SK-N-SH (cell line): Measurements from ENCODE around the gene NAV1. TPM values are rescaled to one million over a fixed set of nuclear protein-coding genes. Genes with fewer than 3 reads are reported as not detected.

ENCODE experiments used
- CTCF ChIA-PET: fragments of 300-600, 350-600 bp; formaldehyde crosslinking; extraction: SDS; loops from one replicate; lab custom pipeline; 2021; lab: Yijun Ruan, JAX
- POLR2A ChIA-PET: fragments of 350-600 bp; sonication (Branson Sonifier 250); formaldehyde crosslinking; extraction: SDS; loops from one replicate; lab custom pipeline; 2020; ENCODE audit warnings: antibody characterized with exemption, inconsistent platforms; lab: Yijun Ruan, JAX
- DNase-seq: peaks from one replicate; pipeline ENCODE4 v3.0.0; 2012
- H2AFZ ChIP-seq: fragments of 200-600 bp; sonication (generic); 2 replicates; pipeline ENCODE4 v1.8.1; 2016; ENCODE audit warnings: antibody characterized with exemption, mild to moderate bottlenecking, low read depth
- H3F3A ChIP-seq: fragments of 200-600 bp; sonication (generic); replicated peaks from 2 replicates; pipeline ENCODE3; 2016; ENCODE audit warnings: antibody characterized with exemption, mild to moderate bottlenecking; ENCODE audit not compliant: insufficient read depth
- H3K27ac ChIP-seq, 2 experiments: fragments of 200-500 bp in 1 of 2; fragments of 200-600 bp in 1 of 2; sonication (Bioruptor generic) in 1 of 2; sonication (generic), shearing (Covaris generic) in 1 of 2; 2 replicates each; pipeline versions ENCODE4 v1.5.1 to v1.6.1; 2014 to 2016; ENCODE audit warnings: low read depth in 2 of 2, inconsistent platforms in 1 of 2, low read length in 1 of 2, mild to moderate bottlenecking in 1 of 2, mixed read lengths in 1 of 2
- H3K27me3 ChIP-seq: fragments of 200-600 bp; sonication (generic), shearing (Covaris generic); 2 replicates; pipeline ENCODE4 v1.6.1; 2016; ENCODE audit warnings: mixed run types; ENCODE audit not compliant: insufficient read depth
- H3K36me3 ChIP-seq, 2 experiments: fragments of 200-500 bp in 1 of 2; fragments of 200-600 bp in 1 of 2; sonication (Bioruptor generic) in 1 of 2; sonication (generic) in 1 of 2; replicated peaks in 1 of 2; 2 replicates each; pipeline versions ENCODE3 to v1.5.1; 2014 to 2016; ENCODE audit warnings: low read length in 1 of 2, mild to moderate bottlenecking in 1 of 2; ENCODE audit not compliant: insufficient read depth in 2 of 2, control insufficient read depth in 1 of 2
- H3K4me1 ChIP-seq, 2 experiments: fragments of 200-500 bp in 1 of 2; fragments of 200-600 bp in 1 of 2; sonication (Bioruptor generic) in 1 of 2; sonication (generic), shearing (Covaris generic) in 1 of 2; 2 replicates each; pipeline versions ENCODE4 v1.5.1 to v1.6.1; 2014 to 2016; ENCODE audit warnings: low read depth in 1 of 2, low read length in 1 of 2, mixed run types in 1 of 2; ENCODE audit not compliant: insufficient read depth in 2 of 2, control insufficient read depth in 1 of 2
- H3K4me2 ChIP-seq: fragments of 200-600 bp; sonication (generic), shearing (Covaris generic); 2 replicates; pipeline ENCODE4 v1.6.1; 2017; ENCODE audit warnings: mixed run types
- H3K4me3 ChIP-seq, 2 experiments: fragments of 200-500 bp in 1 of 2; fragments of 200-600 bp in 1 of 2; sonication (Bioruptor generic) in 1 of 2; sonication (generic), shearing (Covaris generic) in 1 of 2; 2 replicates each; pipeline versions ENCODE4 v1.5.1 to v1.8.1; 2014 to 2016; ENCODE audit warnings: low read depth in 2 of 2, inconsistent platforms in 1 of 2, low read length in 1 of 2, mild to moderate bottlenecking in 1 of 2, mixed read lengths in 1 of 2, moderate library complexity in 1 of 2
- H3K79me2 ChIP-seq: fragments of 200-600 bp; sonication (generic); 2 replicates; pipeline ENCODE4 v1.8.1; 2017; ENCODE audit warnings: mild to moderate bottlenecking; ENCODE audit not compliant: insufficient read depth
- H3K9ac ChIP-seq: fragments of 200-600 bp; sonication (generic); 2 replicates; pipeline ENCODE4 v1.6.1; 2017; ENCODE audit warnings: mixed run types
- H3K9me2 ChIP-seq: fragments of 200-600 bp; sonication (generic); 2 replicates; pipeline ENCODE4 v1.6.1; 2017; ENCODE audit warnings: mixed run types
- H3K9me3 ChIP-seq: fragments of 200-600 bp; sonication (generic); 2 replicates; pipeline ENCODE4 v1.6.1; 2017; ENCODE audit warnings: mixed run types, mild to moderate bottlenecking, moderate library complexity
- H4K20me1 ChIP-seq: fragments of 200-600 bp; sonication (generic); 2 replicates; pipeline ENCODE4 v1.6.1; 2017; ENCODE audit warnings: mild to moderate bottlenecking, mixed run types; ENCODE audit not compliant: insufficient read depth
- CHD2 ChIP-seq: fragments of 150-350 bp; IDR thresholded peaks from 2 replicates; pipeline ENCODE4 v1.6.1; 2018; ENCODE audit warnings: low read length; ENCODE audit not compliant: partially characterized antibody
- EZH2phosphoT487 ChIP-seq: fragments of 200-600 bp; sonication (generic); IDR thresholded peaks from 2 replicates; pipeline ENCODE4 v1.6.1; 2017; ENCODE audit warnings: low read depth, mixed run types, mild to moderate bottlenecking, antibody characterized with exemption, moderate library complexity, borderline replicate concordance
- FOSL2 ChIP-seq: IDR thresholded peaks from 2 replicates; pipeline ENCODE4 v1.4.0; 2012; ENCODE audit warnings: low read depth, mild to moderate bottlenecking, moderate library complexity, borderline replicate concordance
- POLR2AphosphoS5 ChIP-seq: IDR thresholded peaks from 2 replicates; pipeline ENCODE4 v1.6.1; 2012; ENCODE audit warnings: low read depth, low read length
- RAD21 ChIP-seq: IDR thresholded peaks from 2 replicates; pipeline ENCODE4 v1.6.1; 2012; ENCODE audit warnings: mild to moderate bottlenecking, low read length
- SMC3 ChIP-seq: IDR thresholded peaks from 2 replicates; pipeline ENCODE4 v1.6.1; 2012; ENCODE audit warnings: low read depth, low read length, improper control_type of control experiment
- TEAD4 ChIP-seq: IDR thresholded peaks from 2 replicates; pipeline ENCODE4 v1.4.0; 2012; ENCODE audit warnings: mild to moderate bottlenecking, borderline replicate concordance; ENCODE audit not compliant: insufficient read depth
- YY1 ChIP-seq: IDR thresholded peaks from 2 replicates; pipeline ENCODE4 v1.4.0; 2012; ENCODE audit warnings: low read depth, mild to moderate bottlenecking
- WGBS: methylation state at CpG from one replicate; pipeline ENCODE4 v1.1.6; 2017; ENCODE audit warnings: low lambda C conversion rate; 5-methylcytosine and 5-hydroxymethylcytosine counted together
- polyA plus RNA-seq, 3 experiments: library from polyadenylated mRNA; depleted of rRNA; stranded (reverse); fragments of >200 nt; gene quantifications; 2 replicates each; pipeline ENCODE4 v1.2.3, GENCODE V29; 2012
- TF ChIP-seq, protein P1 (sequence below): fragments of 150-350 bp; IDR thresholded peaks from 2 replicates; pipeline ENCODE4 v1.6.1; 2016; ENCODE audit warnings: mild to moderate bottlenecking, low read depth, low read length
- TF ChIP-seq, protein P2 (sequence below): fragments of 200-600 bp; sonication (generic); IDR thresholded peaks from 2 replicates; pipeline ENCODE4 v1.6.1; 2017; ENCODE audit warnings: antibody characterized with exemption, mild to moderate bottlenecking, moderate library complexity
- TF ChIP-seq, protein P3 (sequence below): IDR thresholded peaks from 2 replicates; pipeline ENCODE4 v1.4.0; 2012; ENCODE audit warnings: low read depth

Gene NAV1
- polyA plus RNA-seq, 1 of the 3 experiments (the other 2 are of a cell fraction): 16.1 TPM

DNA sequence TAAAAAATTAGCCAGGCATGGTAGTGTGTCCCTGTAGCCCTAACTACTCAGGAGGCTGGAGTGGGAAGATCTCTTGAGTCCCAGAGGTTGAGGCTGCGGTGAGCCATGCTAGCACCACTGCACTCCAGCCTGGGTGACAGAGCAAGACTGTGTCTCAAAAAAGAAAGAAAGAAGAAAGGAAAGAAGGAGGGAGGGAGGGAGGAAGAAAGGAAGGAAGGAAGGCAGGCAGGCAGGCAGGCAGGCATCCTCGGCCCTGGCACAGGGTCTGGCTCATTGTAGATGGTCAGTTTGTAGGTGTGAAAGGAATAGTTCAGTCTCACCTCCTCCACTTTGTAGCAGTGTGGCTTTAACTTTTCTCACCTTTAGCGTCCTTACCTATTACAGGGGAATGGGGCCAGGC, 25.0 kb downstream of the NAV1 start:
- peaks cover 0 to 26% of the 10 kb centered on the region in 2 experiments for H3K36me3 ChIP-seq
- CTCF ChIA-PET: interaction anchor here (0.9 to 12.3 kb wide), 6 partner anchors 27 to 229 kb away, joined by 3 to 397 read pairs (median 112); partner anchors contain the start of gene NAV1
- whole genome bisulfite sequencing: 93% methylated on average over 3 of the region's 3 CpGs
- H3K79me2 ChIP-seq: peaks cover 100% of the 10 kb centered on the region
- peak overlapping the region; percentile 59; the same call in 1 of the 2 replicates for H3K4me2 ChIP-seq
- no peak overlapping the region for H2AFZ ChIP-seq
- H3K4me1 ChIP-seq: peaks cover 41 to 55% of the 10 kb centered on the region in 2 experiments
- H3F3A ChIP-seq: peaks cover 38% of the 10 kb centered on the region
- H3K27me3 ChIP-seq: no peaks in the 10 kb centered on the region
- H3K4me3 ChIP-seq: no peak overlapping the region
- peaks cover 70% of the 10 kb centered on the region for H4K20me1 ChIP-seq
- peak overlapping the region in 1 of 2 experiments; percentile 95; a peak in 2 of 4 replicates for H3K27ac ChIP-seq
- POLR2A ChIA-PET: interaction anchor here (2.8 kb wide), 1 partner anchor 85 kb away, joined by 13 read pairs; no protein-coding TSS in a partner anchor
- no peak overlapping the region for H3K9ac ChIP-seq
- no peak for TF ChIP-seq FOSL2
- TF ChIP-seq POLR2AphosphoS5: no peak
- TF ChIP-seq EZH2phosphoT487: no peak
- TF ChIP-seq, protein P1, sequence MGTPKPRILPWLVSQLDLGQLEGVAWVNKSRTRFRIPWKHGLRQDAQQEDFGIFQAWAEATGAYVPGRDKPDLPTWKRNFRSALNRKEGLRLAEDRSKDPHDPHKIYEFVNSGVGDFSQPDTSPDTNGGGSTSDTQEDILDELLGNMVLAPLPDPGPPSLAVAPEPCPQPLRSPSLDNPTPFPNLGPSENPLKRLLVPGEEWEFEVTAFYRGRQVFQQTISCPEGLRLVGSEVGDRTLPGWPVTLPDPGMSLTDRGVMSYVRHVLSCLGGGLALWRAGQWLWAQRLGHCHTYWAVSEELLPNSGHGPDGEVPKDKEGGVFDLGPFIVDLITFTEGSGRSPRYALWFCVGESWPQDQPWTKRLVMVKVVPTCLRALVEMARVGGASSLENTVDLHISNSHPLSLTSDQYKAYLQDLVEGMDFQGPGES: no peak
- TF ChIP-seq, protein P2, sequence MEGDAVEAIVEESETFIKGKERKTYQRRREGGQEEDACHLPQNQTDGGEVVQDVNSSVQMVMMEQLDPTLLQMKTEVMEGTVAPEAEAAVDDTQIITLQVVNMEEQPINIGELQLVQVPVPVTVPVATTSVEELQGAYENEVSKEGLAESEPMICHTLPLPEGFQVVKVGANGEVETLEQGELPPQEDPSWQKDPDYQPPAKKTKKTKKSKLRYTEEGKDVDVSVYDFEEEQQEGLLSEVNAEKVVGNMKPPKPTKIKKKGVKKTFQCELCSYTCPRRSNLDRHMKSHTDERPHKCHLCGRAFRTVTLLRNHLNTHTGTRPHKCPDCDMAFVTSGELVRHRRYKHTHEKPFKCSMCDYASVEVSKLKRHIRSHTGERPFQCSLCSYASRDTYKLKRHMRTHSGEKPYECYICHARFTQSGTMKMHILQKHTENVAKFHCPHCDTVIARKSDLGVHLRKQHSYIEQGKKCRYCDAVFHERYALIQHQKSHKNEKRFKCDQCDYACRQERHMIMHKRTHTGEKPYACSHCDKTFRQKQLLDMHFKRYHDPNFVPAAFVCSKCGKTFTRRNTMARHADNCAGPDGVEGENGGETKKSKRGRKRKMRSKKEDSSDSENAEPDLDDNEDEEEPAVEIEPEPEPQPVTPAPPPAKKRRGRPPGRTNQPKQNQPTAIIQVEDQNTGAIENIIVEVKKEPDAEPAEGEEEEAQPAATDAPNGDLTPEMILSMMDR: no peak
- TF ChIP-seq CHD2: no peak
- TF ChIP-seq TEAD4: no peak
- TF ChIP-seq RAD21: no peak
- TF ChIP-seq, protein P3, sequence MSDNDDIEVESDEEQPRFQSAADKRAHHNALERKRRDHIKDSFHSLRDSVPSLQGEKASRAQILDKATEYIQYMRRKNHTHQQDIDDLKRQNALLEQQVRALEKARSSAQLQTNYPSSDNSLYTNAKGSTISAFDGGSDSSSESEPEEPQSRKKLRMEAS: no peak
- no peak for TF ChIP-seq SMC3
- no peak for TF ChIP-seq YY1
- H3K9me2 ChIP-seq: no peaks in the 10 kb centered on the region
- no peak for DNase-seq
- no peaks in the 10 kb centered on the region for H3K9me3 ChIP-seq

DNA sequence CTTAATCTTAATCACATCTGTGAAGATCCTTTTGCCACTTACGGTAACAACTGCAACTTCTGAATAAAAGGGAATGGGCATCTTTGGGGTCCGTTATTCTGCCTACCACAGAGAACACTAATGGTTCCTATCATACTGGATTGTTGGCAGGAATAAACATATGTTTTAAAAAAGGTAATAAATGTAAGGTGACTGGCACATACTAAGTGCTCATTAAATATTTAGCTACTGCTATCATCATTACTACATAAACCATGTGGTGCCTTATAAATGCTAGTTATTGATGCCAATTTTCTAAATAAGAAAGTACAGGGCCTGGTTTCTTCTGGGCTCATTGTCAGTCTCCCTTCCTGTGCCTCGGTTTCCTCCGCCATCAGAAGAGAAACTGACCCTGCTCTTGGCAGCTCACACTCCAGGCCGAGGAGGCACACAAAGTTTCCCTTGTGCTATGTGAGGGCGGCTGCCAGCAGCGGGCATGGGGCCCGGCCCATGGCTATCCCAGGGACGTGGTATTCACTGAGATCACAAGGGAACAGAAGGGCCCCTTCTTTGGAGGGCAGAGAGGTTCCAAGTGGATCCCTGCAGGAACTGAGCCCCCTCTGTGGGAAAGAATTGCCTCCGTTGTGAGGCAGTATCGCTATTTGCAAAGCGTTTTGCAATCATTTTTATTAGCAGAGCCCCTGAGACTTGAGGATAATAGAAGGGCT, 26.2 kb downstream of the NAV1 start:
- peaks cover 32% of the 10 kb centered on the region for H3F3A ChIP-seq
- ChIA-PET CTCF (interaction anchor here (1.0 to 12.3 kb wide), 5 partner anchors 17 to 228 kb away, joined by 3 to 397 read pairs (median 172); partner anchors contain the start of gene NAV1), POLR2A (no interaction called here)
- peaks cover 100% of the 10 kb centered on the region for H3K79me2 ChIP-seq
- TF ChIP-seq POLR2AphosphoS5: no peak
- 95% methylated on average over 12 of the region's 12 CpGs for WGBS
- H2AFZ ChIP-seq: no peak overlapping the region
- H3K4me2 ChIP-seq: no peak overlapping the region
- H3K36me3 ChIP-seq: peaks cover 4 to 24% of the 10 kb centered on the region in 2 experiments
- H3K9me2 ChIP-seq: no peaks in the 10 kb centered on the region
- H3K4me3 ChIP-seq: no peak overlapping the region
- no peaks in the 10 kb centered on the region for H3K27me3 ChIP-seq
- H3K4me1 ChIP-seq: peaks cover 30 to 55% of the 10 kb centered on the region in 2 experiments
- H3K9me3 ChIP-seq: no peaks in the 10 kb centered on the region
- H4K20me1 ChIP-seq: peaks cover 83% of the 10 kb centered on the region
- no peak overlapping the region; a peak in 1 of 4 replicates for H3K27ac ChIP-seq
- H3K9ac ChIP-seq: no peak overlapping the region
- no peak for DNase-seq
